Esophagus squamous epithelium (tissue), 5 donors: ENCODE results near the gene NKX2-8. TPM values are rescaled to one million over a fixed set of nuclear protein-coding genes. Genes with fewer than 3 reads are reported as not detected.
A peak's percentile ranks its signal among the peaks of the same experiment; 100 is the strongest.

Source experiments
- DNase-seq: peaks from one replicate; lab custom pipeline; 2025; lab: John Stamatoyannopoulos, UW
- H3K27ac ChIP-seq, 4 donors: fragments of 200-600 bp; sonication (generic); one replicate each; pipeline ENCODE4 v1.5.1; 2016 to 2019; ENCODE audit warnings: mild to moderate bottlenecking in 1 of 4
- H3K27me3 ChIP-seq, 4 donors: fragments of 200-600 bp; sonication (generic); 1 replicate in 3 of 4; 2 replicates in 1 of 4; pipeline versions ENCODE4 v1.5.1 to v1.6.0; 2017 to 2021; ENCODE audit warnings: antibody characterized with exemption in 1 of 4
- H3K36me3 ChIP-seq, 3 donors: fragments of 200-600 bp; sonication (generic); one replicate each; pipeline ENCODE4 v1.5.1; 2016 to 2019
- H3K4me1 ChIP-seq, 3 donors: fragments of 200-600 bp; sonication (generic); one replicate each; pipeline ENCODE4 v1.5.1; 2017 to 2019
- H3K4me3 ChIP-seq, 4 donors: fragments of 200-600 bp; sonication (generic); 1 replicate in 3 of 4; 2 replicates in 1 of 4; pipeline ENCODE4 v1.5.1; 2016 to 2019; ENCODE audit warnings: mild to moderate bottlenecking in 2 of 4, moderate library complexity in 1 of 4
- H3K9me3 ChIP-seq, 3 donors: fragments of 200-600 bp; sonication (generic); one replicate each; pipeline ENCODE4 v1.5.1; 2016 to 2019
- POLR2A ChIP-seq, 4 donors: fragments of 450-650 bp; IDR thresholded peaks; one replicate each; pipeline ENCODE4 v1.6.1; 2017; ENCODE audit warnings: antibody characterized with exemption in 4 of 4, mild to moderate bottlenecking in 4 of 4, moderate library complexity in 3 of 4
- WGBS, 2 donors: methylation state at CpG; one replicate each; pipeline ENCODE4 v1.1.5; 2018; 5-methylcytosine and 5-hydroxymethylcytosine counted together
- intact Hi-C: fragments of 100-400 bp; cut with DNase I; formaldehyde crosslinking; loops from one replicate; pipeline ENCODE4 v1.15.0; 2022
- total RNA-seq, 4 donors: library from RNA; depleted of rRNA; stranded (reverse); fragments of >200 nt; gene quantifications; one replicate each; pipeline ENCODE4 v1.1.0, GENCODE V29; 2016
- TF ChIP-seq, protein P1 (sequence below), 6 experiments: fragments of 450-650 bp in 4 of 6; fragments of 200-600 bp in 2 of 6; sonication (generic) in 2 of 6; IDR thresholded peaks; one replicate each; pipeline ENCODE4 v1.5.1; 2016 to 2019; ENCODE audit warnings: antibody characterized with exemption in 6 of 6, mild to moderate bottlenecking in 4 of 6, moderate library complexity in 4 of 6
- donor health status: DM: yes; HTN: yes; CAD: no.

Gene NKX2-8
- total RNA-seq, result 10 to 100 TPM in 1 of 4 donors, 1 to 10 TPM in 3; 2.8 to 10.0 (median 4.0) TPM

GRCh38 chr14:36582011-36582873, at the start of gene NKX2-8:
Gene NKX2-8 (minus strand): TSS chr14:36582614. CDS start chr14:36582389, 225 bp downstream.
- WGBS, 2 donors, result 0 to 4% methylated on average over 4 to 29 of the region's 62 CpGs
- Histone ChIP-seq H3K27ac (peak within 1 kb of the TSS; percentile 28 to 80 (median 46)), H3K9me3 (no peaks in the 10 kb centered on the region), H3K4me1 (peaks cover 6 to 31% (median 16%) of the 10 kb centered on the region in 3 donors), H3K27me3 (peaks cover 0 to 96% (median 2%) of the 10 kb centered on the region in 4 donors), H3K36me3 (no peaks in the 10 kb centered on the region), H3K4me3 (peak within 1 kb of the TSS; percentile 44 to 76 (median 63))
- DNase-seq, result no peak
- intact Hi-C loops, result no loop called here
- TF ChIP-seq, protein P1, sequence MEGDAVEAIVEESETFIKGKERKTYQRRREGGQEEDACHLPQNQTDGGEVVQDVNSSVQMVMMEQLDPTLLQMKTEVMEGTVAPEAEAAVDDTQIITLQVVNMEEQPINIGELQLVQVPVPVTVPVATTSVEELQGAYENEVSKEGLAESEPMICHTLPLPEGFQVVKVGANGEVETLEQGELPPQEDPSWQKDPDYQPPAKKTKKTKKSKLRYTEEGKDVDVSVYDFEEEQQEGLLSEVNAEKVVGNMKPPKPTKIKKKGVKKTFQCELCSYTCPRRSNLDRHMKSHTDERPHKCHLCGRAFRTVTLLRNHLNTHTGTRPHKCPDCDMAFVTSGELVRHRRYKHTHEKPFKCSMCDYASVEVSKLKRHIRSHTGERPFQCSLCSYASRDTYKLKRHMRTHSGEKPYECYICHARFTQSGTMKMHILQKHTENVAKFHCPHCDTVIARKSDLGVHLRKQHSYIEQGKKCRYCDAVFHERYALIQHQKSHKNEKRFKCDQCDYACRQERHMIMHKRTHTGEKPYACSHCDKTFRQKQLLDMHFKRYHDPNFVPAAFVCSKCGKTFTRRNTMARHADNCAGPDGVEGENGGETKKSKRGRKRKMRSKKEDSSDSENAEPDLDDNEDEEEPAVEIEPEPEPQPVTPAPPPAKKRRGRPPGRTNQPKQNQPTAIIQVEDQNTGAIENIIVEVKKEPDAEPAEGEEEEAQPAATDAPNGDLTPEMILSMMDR (IDR thresholded peaks at IDR 0.05), result no peak
- no peak for TF ChIP-seq POLR2A (IDR thresholded peaks at IDR 0.05)

- WGBS, 2 donors, result 36% methylated on average over 3 of the region's 3 CpGs
- intact Hi-C loops, result no loop called here
Observed at GRCh38 chr14:36627981-36628380, 45.6 kb upstream of the NKX2-8 start.

GRCh38 chr14:36626151-36626550, 43.7 kb upstream of the NKX2-8 start:
- DNase-seq, result no peak
- TF ChIP-seq, protein P1 (IDR thresholded peaks at IDR 0.05), result no peak
- TF ChIP-seq POLR2A (IDR thresholded peaks at IDR 0.05), result no peak
- Histone ChIP-seq H3K4me1 (no peaks in the 10 kb centered on the region), H3K27me3 (peaks cover 0 to 37% (median 0%) of the 10 kb centered on the region in 4 donors), H3K9me3 (no peaks in the 10 kb centered on the region), H3K4me3 (no peak overlapping the region), H3K36me3 (no peaks in the 10 kb centered on the region), H3K27ac (no peak overlapping the region)
- intact Hi-C loops, result no loop called here
- 50 to 58% methylated on average over 3 to 4 of the region's 4 CpGs for WGBS, 2 donors

More at GRCh38 chr14:36627981-36628380, 45.6 kb upstream of the NKX2-8 start:
- H3K9me3 ChIP-seq, result no peaks in the 10 kb centered on the region
- no peak overlapping the region for H3K4me3 ChIP-seq
- no peak overlapping the region for H3K27ac ChIP-seq
- no peaks in the 10 kb centered on the region for H3K4me1 ChIP-seq
- TF ChIP-seq, protein P1 (IDR thresholded peaks at IDR 0.05), result no peak
- H3K27me3 ChIP-seq, result peaks cover 0 to 45% (median 0%) of the 10 kb centered on the region in 4 donors
- DNase-seq, result no peak
- H3K36me3 ChIP-seq, result no peaks in the 10 kb centered on the region

DNA sequence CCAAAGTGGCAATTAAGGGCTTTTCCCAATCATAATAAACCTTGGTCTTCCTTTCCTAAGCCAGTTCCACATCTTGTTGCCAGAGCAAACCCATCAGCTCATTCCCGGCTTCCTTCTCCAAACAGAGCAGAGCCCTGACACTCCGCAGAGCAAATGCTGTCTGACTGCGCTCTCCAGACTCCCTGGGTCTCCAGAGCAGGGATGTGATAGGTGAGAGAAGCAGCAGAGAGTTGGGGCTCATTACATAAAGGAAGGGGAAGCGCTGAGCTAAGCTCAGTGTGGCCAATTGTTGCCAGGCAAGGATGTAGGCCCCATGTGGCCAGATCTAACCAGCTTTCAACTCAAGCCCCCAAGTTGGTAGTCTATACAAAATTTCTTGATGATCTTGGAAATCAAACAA, 43.0 kb upstream of the NKX2-8 start:
- Histone ChIP-seq H3K27ac (no peak overlapping the region), H3K27me3 (peaks cover 0 to 37% (median 0%) of the 10 kb centered on the region in 4 donors), H3K4me3 (no peak overlapping the region), H3K9me3 (no peaks in the 10 kb centered on the region), H3K36me3 (no peaks in the 10 kb centered on the region), H3K4me1 (no peaks in the 10 kb centered on the region)
- no peak for DNase-seq
- intact Hi-C loops, result no loop called here
- TF ChIP-seq, protein P1 (IDR thresholded peaks at IDR 0.05), result no peak
- no peak for TF ChIP-seq POLR2A (IDR thresholded peaks at IDR 0.05)
- WGBS, 2 donors, result 75 to 83% methylated on average over 4 of the region's 4 CpGs

GRCh38 chr14:36625014-36625413, 42.6 kb upstream of the NKX2-8 start:
- Histone ChIP-seq H3K4me3 (no peak overlapping the region), H3K4me1 (no peaks in the 10 kb centered on the region), H3K9me3 (no peaks in the 10 kb centered on the region), H3K27me3 (peaks cover 0 to 37% (median 0%) of the 10 kb centered on the region in 4 donors), H3K36me3 (no peaks in the 10 kb centered on the region), H3K27ac (no peak overlapping the region)
- no peak for DNase-seq
- intact Hi-C loops, result no loop called here
- no peak for TF ChIP-seq POLR2A (IDR thresholded peaks at IDR 0.05)
- TF ChIP-seq, protein P1 (IDR thresholded peaks at IDR 0.05), result no peak
- 71% methylated on average over 1 of the region's 1 CpG; no CpG with 5 or more reads in 1 of the 2 donors for WGBS, 2 donors
